Kidney glomerular epithelial cell (primary cell): ENCODE data around the gene TOMM7.
"Not testable (repeated sequence)": the region's sequence is repeated elsewhere in the genome, so short reads cannot be mapped to it uniquely, and the experiment has no call there.

Source experiments
- DNase-seq: peaks from one replicate; lab custom pipeline; 2025; lab: John Stamatoyannopoulos, UW

The TOMM7 gene

GRCh38 chr7:22853674-22854157 lies 31.1 kb upstream of the TOMM7 start:
- no peak for DNase-seq

GRCh38 chr7:22853138-22853537 lies 30.5 kb upstream of the TOMM7 start:
- DNase-seq: no peak

GRCh38 chr7:22851145-22851544 lies 28.5 kb upstream of the TOMM7 start:
- DNase-seq: no peak

- not testable (repeated sequence) for DNase-seq
Observed at GRCh38 chr7:22850394-22850793, 27.7 kb upstream of the TOMM7 start.

- DNase-seq: no peak
Observed at GRCh38 chr7:22849662-22850061, 27.0 kb upstream of the TOMM7 start.

- no peak for DNase-seq
Observed at GRCh38 chr7:22849172-22849571, 26.5 kb upstream of the TOMM7 start.

GRCh38 chr7:22846961-22847360 lies 24.3 kb upstream of the TOMM7 start:
- no peak for DNase-seq

- DNase-seq: no peak
Observed at GRCh38 chr7:22845221-22845834, 22.7 kb upstream of the TOMM7 start.

GRCh38 chr7:22843681-22844309 lies 21.1 kb upstream of the TOMM7 start:
- no peak for DNase-seq

- DNase-seq: no peak
Observed at GRCh38 chr7:22842973-22843372, 20.3 kb upstream of the TOMM7 start.

- no peak for DNase-seq
Observed at GRCh38 chr7:22842383-22842941, 19.8 kb upstream of the TOMM7 start.

- no peak for DNase-seq
Observed at GRCh38 chr7:22841954-22842353, 19.3 kb upstream of the TOMM7 start.

- DNase-seq: no peak
Observed at GRCh38 chr7:22837308-22837707, 14.7 kb upstream of the TOMM7 start.

GRCh38 chr7:22836506-22836905 lies 13.9 kb upstream of the TOMM7 start:
- DNase-seq: not testable (repeated sequence)

- no peak for DNase-seq
Observed at GRCh38 chr7:22833957-22834356, 11.3 kb upstream of the TOMM7 start.

- no peak for DNase-seq
Observed at GRCh38 chr7:22833113-22833855, 10.6 kb upstream of the TOMM7 start.

- no peak for DNase-seq
Observed at GRCh38 chr7:22832401-22832800, 9.8 kb upstream of the TOMM7 start.

GRCh38 chr7:22831602-22832305 lies 9.1 kb upstream of the TOMM7 start:
- no peak for DNase-seq

GRCh38 chr7:22827563-22827962 lies 4.9 kb upstream of the TOMM7 start:
- no peak for DNase-seq

- no peak for DNase-seq
Observed at GRCh38 chr7:22826593-22826992, 3.9 kb upstream of the TOMM7 start.

GRCh38 chr7:22824760-22825159 lies 2.1 kb upstream of the TOMM7 start:
- DNase-seq: no peak

GRCh38 chr7:22823142-22823497 lies 471 bp upstream of the TOMM7 start:
- DNase-seq: no peak
